NCI-H2227 (cell line): ENCODE results near the gene POLH.

ENCODE experiments used
- DNase-seq: peaks from one replicate; lab custom pipeline; 2025; ENCODE audit not compliant: unreplicated experiment; lab: John Stamatoyannopoulos, UW

Gene POLH

DNA sequence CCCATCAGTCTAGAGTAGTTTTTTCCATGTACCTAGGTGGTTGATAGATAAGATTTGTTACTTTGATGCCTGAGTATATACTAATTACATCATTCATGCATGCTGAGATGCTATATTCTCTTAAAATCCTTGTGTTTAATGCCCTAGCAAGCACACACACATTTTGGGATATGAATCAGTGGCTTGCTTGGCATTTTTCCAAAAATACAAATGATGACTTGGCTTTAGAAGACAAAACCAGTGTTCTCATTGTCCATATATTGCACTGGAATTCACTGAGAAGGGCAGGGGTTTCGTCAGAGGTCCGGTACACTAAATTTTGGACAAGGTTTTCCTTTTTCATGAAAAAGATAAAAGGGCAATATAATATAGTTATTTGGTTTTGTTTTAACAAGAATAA, 28.2 kb downstream of the POLH start:
- DNase-seq: no peak

DNA sequence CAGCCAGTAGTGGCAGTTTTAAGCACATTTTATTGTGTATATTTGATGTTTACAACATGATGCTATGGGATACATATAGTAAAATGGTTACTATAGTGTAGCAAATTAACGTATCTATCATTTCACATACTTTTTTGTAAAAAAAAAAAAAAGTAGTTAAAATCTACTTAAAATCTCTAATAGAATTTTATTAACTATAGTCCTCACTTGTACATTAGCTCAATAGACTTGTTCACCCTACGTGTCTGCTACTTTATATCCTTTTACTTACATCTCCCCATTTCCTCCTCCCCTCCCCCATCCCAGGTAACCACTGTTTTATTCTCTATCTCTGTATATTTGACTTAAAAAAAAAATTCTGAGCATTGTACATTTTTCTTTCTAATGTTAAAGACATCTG, 30.0 kb downstream of the POLH start:
- DNase-seq: no peak

DNA sequence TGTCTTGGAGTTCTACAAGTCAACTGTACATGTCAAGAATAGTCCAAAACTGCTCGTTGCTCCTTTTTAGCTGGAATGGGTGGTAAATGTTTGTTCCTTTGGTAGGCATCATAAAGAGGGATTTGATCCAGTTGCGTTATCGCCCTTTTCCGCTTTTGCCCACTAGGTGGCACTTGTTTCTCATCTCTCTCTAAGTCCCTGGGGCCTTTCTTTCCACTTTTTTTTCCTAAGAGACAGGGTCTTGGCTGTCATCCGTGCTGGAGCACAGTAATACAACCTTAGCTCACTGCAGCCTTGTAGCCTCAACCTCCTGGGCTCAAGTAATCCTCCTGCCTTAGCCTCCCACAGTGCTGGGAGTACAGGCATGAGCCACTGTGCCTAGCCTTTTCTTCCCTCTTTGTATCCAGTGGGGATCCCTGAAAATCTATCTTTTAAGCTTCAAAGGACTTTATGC, 32.4 kb downstream of the POLH start:
- peak; percentile 73 for DNase-seq

DNA sequence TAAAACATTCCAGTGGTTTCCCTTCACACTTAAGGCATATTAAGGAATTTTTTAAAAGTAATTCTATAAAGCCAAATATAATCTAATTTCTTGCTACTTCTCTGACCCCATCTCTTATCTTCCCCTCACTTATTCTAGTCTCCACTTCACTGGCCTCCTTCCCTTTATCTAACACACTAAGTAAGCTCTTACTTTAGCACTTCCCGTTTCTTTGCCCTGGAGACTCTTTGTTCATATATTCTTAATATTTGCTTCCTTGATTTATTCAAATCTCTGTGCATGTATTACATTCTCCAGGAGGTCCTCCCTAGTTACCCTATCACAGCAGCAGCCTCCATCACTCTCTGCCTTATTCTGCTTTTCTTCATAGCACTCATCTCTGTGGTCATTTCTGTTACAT, 32.8 kb downstream of the POLH start:
- DNase-seq: no peak

DNA sequence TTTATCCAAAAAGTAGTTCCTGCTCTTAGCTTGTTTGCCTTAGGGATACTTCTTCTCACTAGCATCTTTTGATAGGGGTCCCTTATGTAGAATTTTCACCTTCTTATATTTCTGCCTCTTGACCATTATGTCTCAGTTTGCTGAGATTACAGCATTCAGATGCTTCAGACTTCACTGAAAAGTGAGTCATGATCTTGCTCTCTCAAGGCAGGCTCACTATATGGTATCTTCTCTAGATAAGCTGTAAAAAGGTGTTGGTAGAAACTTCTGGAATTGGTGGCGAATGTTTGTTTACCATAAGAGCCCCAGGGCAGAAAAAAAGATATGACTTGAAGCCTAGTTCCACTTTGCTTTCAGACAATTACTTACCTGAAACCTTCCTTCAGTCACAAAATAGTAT, 33.4 kb downstream of the POLH start:
- DNase-seq: no peak

DNA sequence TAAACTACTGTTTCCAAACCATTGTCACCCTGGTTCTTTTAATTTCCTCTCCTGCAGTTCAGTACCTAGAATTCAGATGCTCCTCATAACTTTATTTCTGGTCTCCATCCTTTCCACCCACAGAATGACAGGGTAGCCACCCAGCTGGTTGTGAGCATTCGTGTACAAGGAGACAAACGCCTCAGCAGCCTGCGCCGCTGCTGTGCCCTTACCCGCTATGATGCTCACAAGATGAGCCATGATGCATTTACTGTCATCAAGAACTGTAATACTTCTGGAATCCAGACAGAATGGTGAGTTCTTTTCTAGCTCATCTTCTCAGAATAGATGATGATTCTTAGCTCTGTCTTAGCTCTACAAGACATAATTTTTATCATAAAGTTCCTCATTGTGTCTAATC, 34.4 kb downstream of the POLH start:
- no peak for DNase-seq

DNA sequence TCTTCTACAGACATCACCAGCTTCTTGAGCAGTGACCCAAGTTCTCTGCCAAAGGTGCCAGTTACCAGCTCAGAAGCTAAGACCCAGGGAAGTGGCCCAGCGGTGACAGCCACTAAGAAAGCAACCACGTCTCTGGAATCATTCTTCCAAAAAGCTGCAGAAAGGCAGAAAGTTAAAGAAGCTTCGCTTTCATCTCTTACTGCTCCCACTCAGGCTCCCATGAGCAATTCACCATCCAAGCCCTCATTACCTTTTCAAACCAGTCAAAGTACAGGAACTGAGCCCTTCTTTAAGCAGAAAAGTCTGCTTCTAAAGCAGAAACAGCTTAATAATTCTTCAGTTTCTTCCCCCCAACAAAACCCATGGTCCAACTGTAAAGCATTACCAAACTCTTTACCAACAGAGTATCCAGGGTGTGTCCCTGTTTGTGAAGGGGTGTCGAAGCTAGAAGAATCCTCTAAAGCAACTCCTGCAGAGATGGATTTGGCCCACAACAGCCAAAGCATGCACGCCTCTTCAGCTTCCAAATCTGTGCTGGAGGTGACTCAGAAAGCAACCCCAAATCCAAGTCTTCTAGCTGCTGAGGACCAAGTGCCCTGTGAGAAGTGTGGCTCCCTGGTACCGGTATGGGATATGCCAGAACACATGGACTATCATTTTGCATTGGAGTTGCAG, 37.9 kb downstream of the POLH start:
- DNase-seq: no peak

DNA sequence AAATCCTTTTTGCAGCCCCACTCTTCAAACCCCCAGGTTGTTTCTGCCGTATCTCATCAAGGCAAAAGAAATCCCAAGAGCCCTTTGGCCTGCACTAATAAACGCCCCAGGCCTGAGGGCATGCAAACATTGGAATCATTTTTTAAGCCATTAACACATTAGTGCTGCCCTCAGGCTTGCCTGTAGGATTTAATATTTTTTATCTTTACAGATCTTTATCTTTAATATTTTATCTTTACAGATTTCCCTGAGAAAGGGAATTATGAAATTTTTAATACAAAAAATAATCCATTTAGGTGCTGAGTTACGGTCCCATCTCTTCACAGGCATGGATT, 38.4 kb downstream of the POLH start:
- DNase-seq: no peak

DNA sequence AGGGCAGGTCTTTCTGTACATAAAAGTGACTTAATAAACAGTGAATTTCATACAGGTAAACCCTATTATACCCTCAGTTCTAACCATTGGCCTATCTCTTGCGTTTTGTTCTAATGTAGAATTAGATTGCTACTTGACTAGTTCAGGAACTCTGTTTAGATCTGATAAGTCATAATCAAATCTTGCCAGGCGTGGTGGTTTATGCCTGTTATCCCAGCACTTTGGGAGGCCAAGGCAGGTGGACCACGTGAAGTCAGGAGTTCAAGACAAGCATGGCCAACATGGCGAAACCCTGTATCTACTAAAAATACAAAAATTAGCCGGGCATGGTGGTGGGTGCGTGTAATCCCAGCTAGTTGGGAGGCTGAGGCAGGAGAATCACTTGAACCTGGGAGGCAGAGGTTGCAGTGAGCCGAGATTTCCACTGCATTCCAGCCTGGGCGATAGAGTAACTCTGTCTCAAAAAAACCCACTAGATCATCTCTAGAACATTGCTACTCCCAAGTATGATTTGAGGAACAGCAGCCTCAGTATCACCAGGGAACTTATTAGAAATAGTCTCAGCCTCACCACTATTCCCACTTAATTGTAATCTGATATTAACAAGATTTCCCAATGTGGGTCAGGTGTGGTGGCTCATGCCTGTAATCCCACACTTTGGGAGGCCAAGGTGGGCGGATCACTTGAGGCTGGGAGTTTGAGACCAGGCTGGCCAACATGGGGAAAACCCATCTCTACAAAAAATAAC, 40.9 kb downstream of the POLH start:
- DNase-seq: no peak

DNA sequence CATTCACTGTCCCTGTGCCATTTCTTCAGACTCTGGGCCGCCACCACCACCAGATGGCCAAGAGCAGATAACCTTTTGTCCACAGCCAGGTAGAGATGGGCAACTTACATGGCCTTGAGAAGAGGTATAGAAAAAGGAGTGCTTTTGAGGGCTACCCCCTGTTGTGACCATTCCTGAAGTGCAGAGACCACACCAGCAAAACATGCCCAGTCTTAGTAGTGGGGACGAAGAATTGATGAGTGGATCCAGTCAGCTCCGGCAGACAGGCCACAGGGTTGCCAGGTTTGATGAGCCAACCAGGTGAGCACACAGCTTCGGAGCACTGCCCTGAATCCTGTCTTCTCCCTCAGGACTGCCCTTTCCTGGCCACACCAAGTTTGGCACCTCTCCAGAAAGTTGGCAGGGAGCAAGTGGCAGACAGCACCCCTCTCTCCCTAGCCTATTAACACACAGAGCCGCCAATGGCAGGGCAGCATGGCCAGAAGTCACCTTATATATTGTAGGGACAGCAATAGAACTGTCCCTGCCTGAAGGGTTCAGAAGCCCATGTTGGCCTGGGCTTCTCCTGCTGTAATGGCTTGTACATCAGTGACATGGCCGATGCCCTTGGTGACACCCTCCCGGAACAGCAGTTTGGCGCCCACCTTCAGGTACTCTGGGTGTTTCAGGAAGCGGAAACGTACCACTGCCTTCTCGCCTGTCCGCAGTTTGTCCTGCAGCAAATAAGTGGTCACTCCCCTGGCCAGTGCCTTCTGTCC, 45.3 kb downstream of the POLH start:
- DNase-seq: no peak

DNA sequence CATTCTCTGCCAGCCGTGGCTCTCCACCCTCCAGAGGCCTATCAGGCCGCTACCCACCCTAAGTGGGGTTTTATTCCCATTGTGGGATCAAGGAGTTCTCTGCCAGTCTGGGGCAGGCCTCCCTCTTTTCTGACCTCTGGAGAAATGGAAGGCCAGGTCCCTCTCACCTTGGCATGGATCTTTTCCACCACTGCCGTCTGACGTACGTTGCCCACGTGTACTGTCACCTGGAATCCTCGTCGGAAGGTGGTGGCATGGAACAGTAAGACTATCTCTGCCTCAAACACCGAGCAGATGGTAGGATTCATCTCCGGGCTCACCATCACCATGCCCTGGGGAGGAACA, 45.8 kb downstream of the POLH start:
- no peak for DNase-seq

DNA sequence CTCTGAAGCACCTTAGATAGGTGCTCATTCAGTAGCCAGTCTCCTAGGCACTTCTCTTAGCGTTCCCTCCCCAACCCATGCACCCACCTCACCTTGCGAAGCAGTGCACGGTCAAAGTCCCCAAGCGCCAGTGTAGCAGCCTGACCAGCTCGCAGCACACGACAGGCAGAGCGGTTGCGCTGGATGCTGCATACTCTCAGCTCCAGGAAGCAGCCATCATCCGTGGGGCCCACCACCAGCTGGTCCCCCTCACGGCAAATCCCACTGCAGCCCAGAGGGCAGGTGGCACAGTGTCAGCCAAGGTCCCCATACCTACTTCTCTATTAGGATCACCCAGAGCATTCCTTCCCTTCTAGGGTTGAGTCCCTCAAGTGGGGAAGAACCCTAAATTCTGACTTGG, 46.6 kb downstream of the POLH start:
- no peak for DNase-seq

DNA sequence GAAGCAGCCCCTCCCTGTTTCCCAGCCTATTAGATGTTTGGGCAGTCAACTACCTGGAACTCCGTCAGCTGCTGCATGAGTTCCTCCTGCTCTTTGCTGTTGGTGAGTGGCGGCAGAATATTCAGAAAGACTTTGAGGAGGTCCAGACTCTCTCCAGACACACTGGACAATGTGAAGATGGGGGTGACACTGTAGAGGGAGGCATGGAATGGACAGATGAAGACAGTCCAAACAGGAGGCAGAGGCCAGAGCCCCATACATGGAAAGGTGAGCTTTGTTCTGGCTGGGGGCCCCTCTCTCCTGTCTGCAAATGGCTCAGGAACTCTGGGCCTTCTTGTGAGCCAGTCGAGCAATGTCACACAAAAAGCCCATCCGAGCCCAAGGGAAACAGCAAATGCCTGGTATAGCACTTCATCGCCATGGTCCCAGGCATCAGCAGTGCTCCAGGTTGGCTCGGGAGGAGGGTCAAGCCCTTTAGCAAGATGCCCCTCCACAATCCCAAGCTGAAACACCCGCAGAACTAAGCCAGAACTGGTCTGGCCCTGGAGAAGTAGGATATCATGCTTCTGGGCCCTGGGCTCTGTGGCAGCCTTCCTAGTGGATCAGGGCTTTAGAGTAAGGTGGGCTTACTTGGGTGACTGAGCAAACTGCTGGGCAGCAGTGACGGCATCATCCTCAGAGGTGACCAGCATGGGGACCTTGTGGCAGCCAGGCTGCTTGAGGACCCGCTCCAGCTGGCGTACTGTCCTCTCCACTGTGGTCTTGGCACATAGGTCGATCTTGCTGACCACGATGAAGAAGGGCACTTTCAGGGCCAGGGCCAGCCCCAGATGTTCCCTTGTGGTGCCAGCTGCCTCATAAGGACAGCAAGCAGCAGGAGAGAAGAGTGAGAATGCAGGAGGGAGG, 48.1 kb downstream of the POLH start:
- no peak for DNase-seq

DNA sequence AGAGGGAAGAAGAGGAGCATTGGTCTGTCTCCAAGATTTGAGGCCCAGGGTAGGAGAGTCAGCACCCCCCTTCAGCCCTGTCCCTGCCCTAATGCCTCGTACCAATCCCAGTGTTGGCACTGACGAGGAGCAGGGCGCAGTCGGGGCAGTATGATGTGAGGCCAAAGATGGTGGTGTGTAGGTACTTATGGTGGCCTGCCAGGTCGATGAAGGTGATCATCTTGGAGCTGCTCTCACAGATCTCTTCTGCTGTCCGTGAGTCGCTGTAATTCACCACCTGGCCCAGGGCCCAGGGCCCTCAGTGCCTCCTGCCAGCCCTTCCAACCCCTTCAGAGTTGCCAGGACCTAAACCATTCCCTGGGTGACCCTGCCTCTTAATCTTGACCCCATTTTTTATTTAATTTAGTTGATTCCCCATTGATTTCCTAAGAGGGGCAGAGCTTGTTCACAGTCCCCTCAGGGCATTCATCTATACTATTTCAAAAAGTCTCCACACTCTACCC, 48.9 kb downstream of the POLH start:
- DNase-seq: no peak

DNA sequence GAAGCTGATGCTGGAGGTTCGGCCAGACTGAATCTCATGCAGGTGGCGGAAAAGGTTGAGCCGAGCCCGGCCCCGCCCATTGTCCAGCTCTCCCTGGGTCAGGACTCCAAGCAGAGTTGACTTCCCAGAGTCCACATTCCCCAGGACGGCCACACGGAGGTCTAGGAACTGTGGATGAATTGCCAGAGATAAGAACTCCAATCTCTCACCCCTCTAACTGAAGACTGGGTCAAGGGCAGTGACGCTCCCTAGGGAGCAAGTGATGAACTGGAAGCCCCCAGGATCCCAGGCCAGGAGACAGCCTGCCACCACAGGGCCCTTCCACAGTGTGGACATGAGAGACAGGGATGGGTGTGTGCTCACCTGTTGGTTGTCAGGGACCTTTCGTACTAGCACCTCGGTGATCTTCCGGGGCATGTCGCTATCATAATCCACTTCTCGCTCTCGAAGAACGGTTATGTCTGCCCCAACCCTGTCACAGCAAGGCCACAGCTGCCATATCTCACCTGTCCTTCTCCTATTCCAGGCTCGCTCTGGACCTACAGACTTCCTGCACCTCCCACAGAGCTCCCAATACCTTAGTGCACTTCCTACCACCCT, 49.5 kb downstream of the POLH start:
- DNase-seq: no peak

DNA sequence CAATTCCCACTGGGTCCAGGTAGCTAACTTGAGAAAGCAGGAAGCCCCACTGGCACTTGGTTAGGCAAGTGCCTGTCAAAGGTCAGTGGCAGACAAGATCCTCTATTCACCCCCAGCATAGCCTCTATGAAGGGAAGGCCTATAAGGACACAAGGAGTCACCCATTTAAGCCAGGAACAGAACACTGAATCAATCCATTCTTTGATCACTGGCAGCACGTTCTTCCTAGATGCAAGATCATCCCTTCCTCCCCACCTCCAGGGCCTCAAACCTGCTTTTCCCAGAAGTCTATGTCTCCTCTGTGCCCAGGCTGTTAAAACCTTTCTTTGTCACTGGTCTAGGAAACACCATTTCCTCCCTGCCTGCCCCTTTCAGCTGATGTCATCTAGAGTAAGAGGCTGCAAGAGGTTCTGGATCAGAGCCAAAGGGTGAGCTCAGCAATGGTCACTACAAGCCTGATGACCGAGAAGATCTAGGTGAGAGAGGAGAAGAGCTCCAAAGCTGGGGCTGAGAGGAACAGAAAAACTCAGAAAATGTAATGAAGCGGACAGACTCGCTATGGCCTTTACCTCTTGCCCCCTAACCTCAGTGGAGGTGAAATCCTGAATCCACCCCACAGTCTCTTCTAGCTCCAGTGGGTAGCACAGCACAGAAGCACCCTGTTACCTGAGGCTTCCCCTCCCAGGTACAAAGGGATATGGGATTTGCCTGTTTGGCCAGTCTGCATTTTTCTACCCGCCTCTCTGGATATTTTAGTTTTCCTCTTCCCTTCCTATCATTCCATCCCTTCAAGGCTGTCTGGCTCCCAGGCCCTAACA, 51.2 kb downstream of the POLH start:
- peak; percentile 17 for DNase-seq

DNA sequence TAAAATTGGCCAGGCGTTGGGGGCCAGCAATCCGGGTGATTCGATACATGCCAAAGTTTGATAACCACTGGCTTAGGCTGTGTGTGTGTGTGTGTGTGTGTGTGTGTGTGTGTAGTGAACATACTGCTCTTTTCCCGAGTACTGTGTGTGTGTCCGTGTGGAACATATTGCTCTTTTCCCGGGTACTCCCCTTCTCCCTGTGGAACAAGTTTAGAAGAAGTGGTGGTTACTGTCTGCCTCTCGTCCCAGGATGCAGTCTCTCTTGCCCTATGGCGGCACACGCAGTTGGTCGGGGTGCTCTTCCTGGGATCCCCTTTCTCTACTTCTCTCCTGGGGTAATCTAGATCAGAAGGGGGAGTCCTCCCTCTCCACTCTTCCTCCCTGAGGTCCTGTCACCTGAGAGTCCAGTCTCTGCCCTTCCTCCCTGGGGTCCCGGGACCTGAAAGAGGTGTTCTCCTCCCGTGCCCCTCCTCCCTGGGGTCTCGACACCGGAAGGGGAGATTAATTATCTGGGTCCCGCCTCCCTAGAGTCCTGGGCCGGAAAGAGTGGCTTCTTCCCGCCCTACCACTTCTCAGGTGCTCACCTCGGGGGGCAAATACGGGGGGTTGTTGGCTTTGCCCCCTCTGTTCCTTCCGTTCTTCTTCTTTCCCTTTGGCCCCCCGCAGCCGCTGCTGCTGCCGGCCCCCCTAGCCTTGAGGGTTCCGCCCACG, 52.6 kb downstream of the POLH start:
- DNase-seq: peak; percentile 52

DNA sequence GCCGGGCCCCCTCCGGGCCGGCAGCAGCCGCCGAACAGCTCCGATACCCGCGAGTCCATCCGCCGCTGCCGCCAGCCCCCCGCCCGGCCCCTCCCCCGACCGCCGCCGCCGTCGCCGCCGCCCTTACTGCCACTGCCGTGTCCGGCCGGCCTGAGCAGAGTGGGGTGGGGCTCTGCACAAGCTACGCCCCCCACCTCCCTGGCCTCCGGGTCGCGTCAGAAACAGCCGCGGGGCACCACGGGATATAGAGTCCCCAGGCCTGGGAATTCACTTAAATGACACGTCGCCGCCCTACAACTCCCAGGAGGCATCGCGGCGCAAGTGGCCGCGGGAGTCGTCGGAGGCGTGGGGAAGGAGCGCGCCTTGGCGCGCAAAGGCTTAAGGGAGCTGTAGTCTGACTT, 53.1 kb downstream of the POLH start, which contains the start of gene GTPBP2:
Gene GTPBP2 (minus strand): TSS at position 161 of the 401 bp plus-strand sequence. CDS start 102 bp downstream, at position 59.
- DNase-seq: peak; percentile 98
